Activated B cell treated with CpG ODN at 0.5 μM for 24 hours (primary cell): Measurements from ENCODE around the gene OR52E8. TPM values are rescaled to one million over a fixed set of nuclear protein-coding genes. Genes with fewer than 3 reads are reported as not detected.

ENCODE experiments used
- ATAC-seq: fragments of 200-7000 bp; cut with Tn5 transposase; one replicate; pipeline ENCODE4 v1.10.0; 2021; ENCODE audit warnings: low read depth, mild to moderate bottlenecking, moderate library complexity
- CTCF ChIA-PET: fragments of 350-600 bp; sonication (Branson Sonifier 250); formaldehyde crosslinking; loops from one replicate; lab custom pipeline; 2021; ENCODE audit warnings: antibody characterized with exemption; lab: Charles Lee
- POLR2A ChIA-PET: fragments of 350-600 bp; sonication (Branson Sonifier 250); formaldehyde crosslinking; loops from one replicate; lab custom pipeline; 2021; ENCODE audit warnings: antibody characterized with exemption; lab: Charles Lee
- DNase-seq: peaks from one replicate; pipeline ENCODE4 v3.0.0; 2022
- H3K27ac Mint-ChIP-seq: one replicate; pipeline ENCODE4 v1.8.0; 2020; ENCODE audit warnings: mixed read lengths
- H3K27me3 Mint-ChIP-seq: one replicate; pipeline ENCODE4 v1.8.0; 2021; ENCODE audit warnings: mixed read lengths
- H3K36me3 Mint-ChIP-seq: one replicate; pipeline ENCODE4 v1.8.0; 2021; ENCODE audit warnings: low read depth, mixed read lengths
- H3K4me1 Mint-ChIP-seq: one replicate; pipeline ENCODE4 v1.8.0; 2021; ENCODE audit warnings: mixed read lengths
- H3K4me3 Mint-ChIP-seq: one replicate; pipeline ENCODE4 v1.8.0; 2020; ENCODE audit warnings: mild to moderate bottlenecking, mixed read lengths
- H3K9me3 Mint-ChIP-seq: one replicate; pipeline ENCODE4 v1.8.0; 2020; ENCODE audit warnings: mixed read lengths
- intact Hi-C: fragments of 100-400 bp; cut with micrococcal nuclease; formaldehyde crosslinking; loops from one replicate; pipeline ENCODE4 v1.15.1; 2024
- total RNA-seq: library from RNA; stranded (reverse); gene quantifications from 2 replicates; pipeline ENCODE4 v1.2.3, GENCODE V29; 2022
- TF ChIP-seq, protein P1 (sequence below): fragments of 200-600 bp; IDR thresholded peaks from one replicate; pipeline ENCODE4 v1.8.0; 2022; ENCODE audit warnings: antibody characterized with exemption, mild to moderate bottlenecking

The OR52E8 gene
- total RNA-seq, 1 donor from 2014 or later: not detected

DNA sequence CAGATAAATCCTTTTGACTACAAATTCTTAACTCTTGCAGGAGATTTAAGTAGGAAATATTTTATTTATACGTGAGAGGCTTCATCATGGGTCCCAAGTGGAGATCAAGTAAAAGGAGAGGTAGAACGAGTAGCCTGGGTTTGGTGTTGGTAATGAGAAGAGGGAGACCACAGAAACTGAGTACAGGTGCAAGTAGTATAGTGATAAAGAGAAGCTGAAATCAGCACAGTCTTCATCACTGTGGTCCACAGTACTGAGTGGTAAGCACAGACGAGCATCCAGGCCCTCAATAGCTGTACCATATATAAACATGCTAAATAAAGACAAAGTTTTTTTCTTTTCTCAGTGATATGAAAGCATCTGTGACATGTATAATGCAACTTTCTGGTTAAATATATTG is 29.7 kb upstream of the OR52E8 start:
- intact Hi-C loops: no loop called here
- Mint-ChIP-seq H3K36me3 (no peaks in the 10 kb centered on the region), H3K27me3 (no peaks in the 10 kb centered on the region), H3K9me3 (no peaks in the 10 kb centered on the region), H3K4me3 (no peak overlapping the region), H3K27ac (no peak overlapping the region), H3K4me1 (no peaks in the 10 kb centered on the region)
- DNase-seq: no peak
- TF ChIP-seq, protein P1, sequence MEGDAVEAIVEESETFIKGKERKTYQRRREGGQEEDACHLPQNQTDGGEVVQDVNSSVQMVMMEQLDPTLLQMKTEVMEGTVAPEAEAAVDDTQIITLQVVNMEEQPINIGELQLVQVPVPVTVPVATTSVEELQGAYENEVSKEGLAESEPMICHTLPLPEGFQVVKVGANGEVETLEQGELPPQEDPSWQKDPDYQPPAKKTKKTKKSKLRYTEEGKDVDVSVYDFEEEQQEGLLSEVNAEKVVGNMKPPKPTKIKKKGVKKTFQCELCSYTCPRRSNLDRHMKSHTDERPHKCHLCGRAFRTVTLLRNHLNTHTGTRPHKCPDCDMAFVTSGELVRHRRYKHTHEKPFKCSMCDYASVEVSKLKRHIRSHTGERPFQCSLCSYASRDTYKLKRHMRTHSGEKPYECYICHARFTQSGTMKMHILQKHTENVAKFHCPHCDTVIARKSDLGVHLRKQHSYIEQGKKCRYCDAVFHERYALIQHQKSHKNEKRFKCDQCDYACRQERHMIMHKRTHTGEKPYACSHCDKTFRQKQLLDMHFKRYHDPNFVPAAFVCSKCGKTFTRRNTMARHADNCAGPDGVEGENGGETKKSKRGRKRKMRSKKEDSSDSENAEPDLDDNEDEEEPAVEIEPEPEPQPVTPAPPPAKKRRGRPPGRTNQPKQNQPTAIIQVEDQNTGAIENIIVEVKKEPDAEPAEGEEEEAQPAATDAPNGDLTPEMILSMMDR: no peak
- POLR2A ChIA-PET: no interaction called here
- no peak for ATAC-seq
- CTCF ChIA-PET: no interaction called here

DNA sequence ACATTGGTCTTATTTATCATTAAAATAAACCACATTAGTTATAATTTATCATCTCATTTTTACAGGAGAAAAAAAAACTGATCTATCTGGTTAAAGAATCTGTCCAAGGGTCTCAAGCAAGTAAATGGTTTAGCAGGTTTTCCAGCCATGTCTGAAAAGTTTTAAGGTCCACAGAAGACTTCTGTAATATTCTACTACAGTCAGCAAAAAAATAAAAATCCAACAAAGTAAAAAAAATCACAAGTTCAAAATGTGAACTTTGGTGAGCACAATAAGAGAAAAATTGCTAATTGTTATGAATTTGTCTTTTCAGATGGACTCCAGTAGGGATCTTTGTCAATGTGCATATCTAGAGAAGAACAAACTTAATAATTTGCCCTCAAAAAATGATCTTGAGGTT is 24.3 kb upstream of the OR52E8 start:
- TF ChIP-seq, protein P1: no peak
- no peaks in the 10 kb centered on the region for H3K36me3 Mint-ChIP-seq
- H3K4me3 Mint-ChIP-seq: no peak overlapping the region
- CTCF ChIA-PET: interaction anchor here (2.2 kb wide), 1 partner anchor 9 kb away, joined by 6 read pairs; no protein-coding TSS in a partner anchor
- DNase-seq (no peak), ATAC-seq (no peak)
- H3K27me3 Mint-ChIP-seq: no peaks in the 10 kb centered on the region
- no peaks in the 10 kb centered on the region for H3K9me3 Mint-ChIP-seq
- no peak overlapping the region for H3K27ac Mint-ChIP-seq
- intact Hi-C loops: no loop called here
- POLR2A ChIA-PET: no interaction called here
- no peaks in the 10 kb centered on the region for H3K4me1 Mint-ChIP-seq

GRCh38 chr11:5880329-5880728 is 22.8 kb upstream of the OR52E8 start, which contains the start of gene OR52E4:
Gene OR52E4, plus strand, starts transcription at chr11:5880629. Its CDS starts 3,664 bp downstream, at chr11:5884293.
- Mint-ChIP-seq H3K9me3 (no peaks in the 10 kb centered on the region), H3K4me3 (no peak within 1 kb of the TSS), H3K27me3 (no peaks in the 10 kb centered on the region), H3K36me3 (no peaks in the 10 kb centered on the region), H3K4me1 (no peaks in the 10 kb centered on the region), H3K27ac (no peak within 1 kb of the TSS)
- ChIA-PET CTCF (no interaction called here), POLR2A (no interaction called here)
- DNase-seq (no peak), ATAC-seq (no peak)
- TF ChIP-seq, protein P1: no peak
- intact Hi-C loops: no loop called here

- intact Hi-C loops: no loop called here
- Mint-ChIP-seq H3K27ac (no peak overlapping the region), H3K27me3 (no peaks in the 10 kb centered on the region), H3K36me3 (no peaks in the 10 kb centered on the region), H3K4me1 (no peaks in the 10 kb centered on the region), H3K9me3 (no peaks in the 10 kb centered on the region), H3K4me3 (no peak overlapping the region)
- TF ChIP-seq, protein P1: no peak
- DNase-seq (no peak), ATAC-seq (no peak)
- ChIA-PET CTCF (no interaction called here), POLR2A (no interaction called here)
Observed at GRCh38 chr11:5878564-5878963, 21.1 kb upstream of the OR52E8 start.

- POLR2A ChIA-PET: no interaction called here
- H3K27me3 Mint-ChIP-seq: peaks cover 3% of the 10 kb centered on the region
Observed at GRCh38 chr11:5865826-5866225, 8.3 kb upstream of the OR52E8 start.

More at GRCh38 chr11:5865826-5866225, 8.3 kb upstream of the OR52E8 start:
- TF ChIP-seq, protein P1: no peak
- H3K36me3 Mint-ChIP-seq: no peaks in the 10 kb centered on the region
- no peak for ATAC-seq
- H3K9me3 Mint-ChIP-seq: peaks cover 7% of the 10 kb centered on the region
- H3K4me3 Mint-ChIP-seq: no peak overlapping the region
- no peak for DNase-seq
- H3K27ac Mint-ChIP-seq: no peak overlapping the region
- CTCF ChIA-PET: no interaction called here
- no peaks in the 10 kb centered on the region for H3K4me1 Mint-ChIP-seq
- intact Hi-C loops: no loop called here
